Superior temporal gyrus (tissue), 1 donor: Measurements from ENCODE around the gene SLC17A4.

Experiments used
- DNase-seq: peaks from one replicate; pipeline ENCODE4 v3.0.0-alpha.2; 2016; ENCODE audit errors: extremely low spot score

Gene SLC17A4

GRCh38 chr6:25816252-25816651 lies 61.7 kb downstream of the SLC17A4 start:
- DNase-seq, result no peak

- no peak for DNase-seq
Observed at GRCh38 chr6:25821341-25821740, 66.8 kb downstream of the SLC17A4 start.

GRCh38 chr6:25829375-25829774 lies 74.8 kb downstream of the SLC17A4 start:
- no peak for DNase-seq

- no peak for DNase-seq
Observed at GRCh38 chr6:25830458-25830857, 75.9 kb downstream of the SLC17A4 start.
